Hepatic stellate cell (primary cell): ENCODE data around the gene KCNH6.

ENCODE experiments used
- DNase-seq: peaks from one replicate; pipeline ENCODE4 v3.0.0; 2011; ENCODE audit warnings: low spot score

KCNH6 gene

GRCh38 chr17:63511331-63511730 lies 11.8 kb upstream of the KCNH6 start:
- no peak for DNase-seq

DNA sequence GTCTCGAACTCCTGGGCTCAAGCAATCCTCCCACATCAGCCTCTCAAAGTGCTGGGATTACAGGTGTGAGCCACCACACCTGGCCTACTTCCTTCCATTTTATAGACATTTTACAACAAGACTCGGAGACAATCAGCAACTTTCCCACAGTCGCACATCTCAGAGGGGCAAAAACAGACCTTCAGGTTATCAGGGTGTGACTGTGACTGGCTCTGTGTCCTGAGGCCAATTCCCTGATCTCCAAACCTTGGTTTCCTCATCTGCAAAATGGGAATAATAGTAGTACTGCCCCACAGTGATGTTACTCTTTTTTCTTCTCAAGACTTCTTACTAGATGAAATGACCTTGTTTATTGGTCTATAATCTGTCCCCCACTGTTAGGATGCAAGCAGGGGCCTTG lies 10.8 kb upstream of the KCNH6 start:
- no peak for DNase-seq

- DNase-seq, result no peak
Measured at GRCh38 chr17:63512896-63513644, 10.1 kb upstream of the KCNH6 start.

DNA sequence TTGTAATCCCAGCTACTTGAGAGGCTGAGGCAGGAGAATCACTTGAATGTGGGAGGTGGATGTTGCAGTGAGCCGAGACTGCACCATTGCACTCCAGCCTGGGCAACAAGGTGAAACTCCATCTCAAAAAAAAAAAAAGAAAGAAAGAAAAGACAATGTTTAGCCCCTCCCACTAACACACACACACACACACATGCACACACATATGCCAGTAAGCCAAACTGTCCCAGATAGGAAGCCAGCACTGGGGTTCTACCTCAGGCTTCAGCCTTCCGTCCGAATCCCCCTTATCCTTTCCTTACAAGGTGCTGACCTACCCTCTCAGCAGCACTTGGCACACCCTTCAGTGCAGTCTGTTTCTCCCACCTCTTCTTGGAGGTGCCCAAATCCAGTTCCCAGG lies 8.7 kb upstream of the KCNH6 start:
- no peak for DNase-seq

DNA sequence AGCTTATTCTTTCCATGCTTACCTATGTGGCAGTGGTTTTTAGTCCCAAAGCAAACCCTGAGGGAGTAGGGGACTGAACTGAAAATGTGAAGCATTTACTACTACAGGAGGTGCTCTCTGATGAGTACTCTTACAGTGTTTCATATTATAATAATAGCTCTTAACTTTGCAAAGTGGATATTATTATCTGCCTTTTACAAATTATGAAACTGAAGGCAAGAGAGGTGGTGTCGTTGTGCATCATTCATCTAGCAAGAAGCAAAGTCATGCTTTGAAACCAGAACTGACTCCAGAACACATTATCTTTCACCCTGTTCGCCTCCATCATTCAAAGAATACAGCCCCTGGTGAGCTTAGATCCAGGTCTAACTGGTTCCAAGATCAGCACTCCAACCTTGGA lies 8.2 kb upstream of the KCNH6 start:
- no peak for DNase-seq

DNA sequence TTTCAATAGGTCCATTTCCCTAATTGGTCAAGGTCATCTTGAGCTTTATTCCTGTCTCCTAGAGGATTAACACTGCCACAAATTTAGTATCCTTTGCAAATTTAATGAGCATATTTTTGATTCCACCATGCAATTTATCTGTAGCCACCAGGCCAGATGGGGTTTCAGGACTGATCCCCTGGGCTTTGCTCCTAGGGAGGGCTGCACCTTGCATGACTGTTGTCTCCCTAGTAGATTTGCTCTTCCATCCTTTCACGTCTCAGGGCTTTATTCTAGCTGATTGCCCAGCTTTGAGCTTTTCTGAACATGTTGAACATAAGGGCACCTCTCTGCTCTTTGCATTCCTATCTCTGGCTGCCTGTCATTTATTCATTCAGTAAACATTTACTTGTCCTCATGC lies 7.7 kb upstream of the KCNH6 start:
- no peak for DNase-seq

DNA sequence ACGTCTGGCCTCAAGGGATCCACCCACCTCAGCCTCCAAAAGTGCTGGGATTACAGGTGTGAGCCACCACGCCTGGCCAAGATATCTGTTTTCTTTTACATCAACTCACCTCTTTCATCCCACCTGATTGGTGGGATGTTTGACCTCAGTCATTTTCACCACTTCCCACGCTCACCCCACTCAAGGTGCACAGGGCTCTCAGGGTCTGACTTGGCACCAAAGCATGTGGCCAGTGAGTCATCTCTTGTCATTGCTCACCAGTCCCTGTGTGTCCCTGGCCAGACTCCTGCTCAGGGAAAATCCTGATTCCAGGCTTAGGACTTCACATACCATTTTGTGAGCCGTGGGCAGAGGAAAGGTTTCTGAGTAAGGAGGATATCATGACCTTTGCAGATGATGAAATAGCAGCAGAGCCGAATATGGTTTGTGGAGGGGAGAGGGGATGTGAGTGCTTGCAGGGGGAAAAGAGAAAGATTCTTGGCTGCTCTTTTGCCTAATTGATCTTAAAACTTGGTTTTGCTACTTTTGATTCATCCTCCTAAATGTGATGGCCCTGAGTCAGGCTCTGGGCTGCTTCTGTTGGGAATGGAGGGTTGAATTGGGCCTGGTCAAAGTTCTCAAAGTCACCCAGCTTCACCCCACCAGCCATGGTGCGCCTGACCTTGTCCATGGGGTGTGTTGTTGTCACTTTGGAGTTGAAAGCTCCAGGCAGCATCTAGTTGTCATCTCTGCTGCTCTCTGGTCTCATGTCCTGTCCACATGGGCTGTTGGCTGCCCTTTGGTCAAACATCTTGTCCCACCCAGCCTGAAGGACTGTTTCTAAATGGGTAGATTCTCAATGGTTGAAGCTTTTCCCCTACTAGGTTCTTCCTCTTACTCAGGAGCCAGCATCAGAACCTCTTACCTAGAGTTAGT lies 6.0 kb upstream of the KCNH6 start:
- DNase-seq, result peak; percentile 78

DNA sequence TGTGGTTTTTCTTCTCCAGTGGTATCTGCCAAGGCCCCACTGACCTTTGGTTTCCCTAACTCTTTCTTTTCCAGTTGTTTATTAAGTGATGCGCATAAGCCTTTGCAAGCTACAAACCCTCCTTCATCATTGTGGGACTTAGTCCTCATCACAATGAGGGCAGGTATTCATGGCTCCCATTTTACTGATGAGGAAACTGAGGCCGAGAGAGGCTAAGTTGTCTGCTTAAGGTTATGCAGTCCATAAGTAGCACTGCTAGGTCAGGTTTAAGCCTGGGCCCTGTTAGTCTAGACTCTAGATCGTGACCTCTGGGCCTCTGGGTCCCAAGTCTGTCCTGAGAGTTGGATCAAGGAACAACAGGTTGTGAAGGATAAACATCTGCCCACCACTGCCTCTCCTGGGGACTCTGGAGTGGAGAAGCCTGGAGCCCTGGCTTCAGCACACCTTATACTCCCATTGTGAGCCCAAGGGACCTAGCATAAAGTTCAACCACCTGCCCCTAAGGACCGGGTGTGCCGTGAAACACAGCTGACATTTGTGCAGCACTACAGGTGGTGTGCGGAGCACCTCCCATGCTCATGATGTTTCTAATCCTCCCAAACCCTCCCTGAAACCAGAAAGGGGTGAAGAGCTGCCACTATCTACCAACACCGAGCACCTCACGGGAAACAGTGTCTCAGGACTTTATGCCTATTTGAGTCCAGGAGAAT lies 5.2 kb upstream of the KCNH6 start:
- DNase-seq, result no peak

DNA sequence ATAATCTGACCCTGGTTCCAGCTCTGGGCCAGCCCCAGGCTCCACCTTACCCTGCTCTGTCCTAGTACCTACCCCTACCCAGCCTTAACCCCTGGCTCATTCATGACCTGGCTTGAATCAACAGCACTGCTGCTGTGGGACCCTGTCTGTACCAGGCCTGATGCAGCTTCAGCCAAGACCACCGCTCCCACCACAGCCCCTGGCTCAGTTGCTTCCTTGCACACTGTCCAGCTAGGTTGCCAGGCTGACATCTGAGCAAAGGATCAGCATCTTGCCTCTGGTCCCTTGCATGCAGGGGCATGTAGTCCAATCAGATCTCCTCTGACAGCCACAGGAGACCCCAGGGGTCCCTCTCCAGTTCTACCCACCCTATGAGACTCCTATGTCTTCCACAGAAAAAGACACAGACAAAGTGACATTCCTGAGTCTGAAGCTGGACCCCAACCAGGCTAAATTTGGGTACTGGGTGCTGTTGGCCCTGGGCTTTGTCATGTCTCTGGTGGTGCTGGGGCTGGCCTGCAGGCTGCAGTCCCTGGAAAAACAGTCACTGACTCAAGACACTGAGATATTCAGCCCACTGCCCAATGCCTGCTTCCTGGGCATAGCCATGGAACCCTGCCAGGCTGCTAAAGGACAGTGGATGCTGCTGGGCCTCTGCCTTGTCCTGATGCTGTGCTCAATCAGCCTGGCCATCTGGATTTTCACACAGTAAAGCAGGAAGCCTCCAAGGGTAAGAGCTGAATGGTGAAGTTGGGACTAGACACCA lies 3.9 kb upstream of the KCNH6 start:
- DNase-seq, result no peak

DNA sequence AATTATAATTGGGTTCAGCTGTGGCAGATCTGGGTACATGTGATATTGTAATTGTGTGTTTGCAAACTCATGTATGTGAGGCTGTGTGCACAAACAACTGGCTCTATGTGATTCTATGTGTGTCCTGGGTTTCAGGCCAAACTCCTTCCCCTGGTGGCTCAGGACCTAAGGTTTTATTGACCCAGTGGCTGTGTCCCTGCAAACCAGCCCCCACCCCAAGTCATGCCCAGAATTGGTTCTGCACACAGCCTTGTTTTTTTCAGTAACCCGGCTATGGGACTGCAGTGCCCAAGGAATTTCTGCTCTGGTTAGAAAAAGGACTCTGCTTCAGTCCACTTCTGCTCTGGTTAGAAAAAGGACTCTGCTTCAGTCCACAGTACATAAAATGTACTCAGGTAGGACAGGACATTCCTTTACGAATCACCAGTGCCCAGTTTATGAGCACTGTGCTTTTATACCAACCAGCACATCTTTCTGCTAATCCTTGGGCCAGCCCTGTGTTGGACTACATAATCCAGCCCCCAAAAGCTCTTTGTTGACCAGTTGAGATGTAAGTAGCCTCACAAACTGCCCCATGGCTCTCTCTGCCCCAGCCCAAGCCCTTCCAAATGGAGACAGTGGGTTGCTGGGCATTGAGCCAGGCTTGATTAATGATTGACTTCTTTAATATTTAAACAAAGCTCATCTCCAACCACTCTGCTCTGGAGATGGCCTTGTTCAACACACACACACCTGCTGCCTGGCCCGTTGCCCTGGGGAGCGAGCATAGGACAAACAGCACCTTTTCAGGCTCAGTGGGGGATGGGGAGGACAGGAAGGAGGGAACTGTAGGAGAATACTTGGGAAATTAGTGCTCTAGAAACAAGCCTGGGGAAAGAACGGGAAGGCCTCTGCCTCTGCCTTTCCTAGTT lies 2.9 kb upstream of the KCNH6 start:
- DNase-seq, result no peak

DNA sequence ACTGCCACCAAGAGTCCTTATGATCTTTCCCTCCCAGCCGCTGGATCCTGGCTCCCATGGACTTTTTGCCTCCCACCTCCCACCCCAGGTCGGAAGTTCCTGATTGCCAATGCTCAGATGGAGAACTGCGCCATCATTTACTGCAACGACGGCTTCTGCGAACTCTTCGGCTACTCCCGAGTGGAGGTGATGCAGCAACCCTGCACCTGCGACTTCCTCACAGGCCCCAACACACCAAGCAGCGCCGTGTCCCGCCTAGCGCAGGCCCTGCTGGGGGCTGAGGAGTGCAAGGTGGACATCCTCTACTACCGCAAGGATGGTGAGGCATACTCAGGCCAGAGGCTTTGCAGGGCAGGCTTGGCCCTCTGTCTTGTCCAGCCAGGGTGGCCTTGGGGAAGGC lies 893 bp downstream of the KCNH6 start:
- DNase-seq, result no peak

GRCh38 chr17:63525190-63525946 lies 2.2 kb downstream of the KCNH6 start:
- no peak for DNase-seq

DNA sequence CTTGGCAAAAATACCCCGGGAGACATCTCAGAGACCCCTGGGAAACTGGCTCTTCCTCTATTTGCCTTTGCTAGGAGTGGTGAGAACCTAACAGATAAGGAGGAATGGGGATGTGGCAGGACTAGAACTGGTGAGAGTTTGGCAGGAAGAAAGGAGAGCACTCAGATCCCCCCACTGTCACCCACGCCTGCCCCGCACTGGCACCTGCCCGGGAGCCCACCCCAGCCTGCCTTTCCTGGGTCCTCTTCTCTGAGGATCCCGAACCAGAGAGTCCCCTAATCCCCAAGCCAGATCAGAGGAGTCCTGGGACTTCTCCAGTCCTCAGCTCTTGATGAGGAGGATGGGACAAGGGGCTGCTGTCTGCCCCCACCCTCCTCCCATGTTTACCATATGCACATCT lies 3.7 kb downstream of the KCNH6 start:
- no peak for DNase-seq

DNA sequence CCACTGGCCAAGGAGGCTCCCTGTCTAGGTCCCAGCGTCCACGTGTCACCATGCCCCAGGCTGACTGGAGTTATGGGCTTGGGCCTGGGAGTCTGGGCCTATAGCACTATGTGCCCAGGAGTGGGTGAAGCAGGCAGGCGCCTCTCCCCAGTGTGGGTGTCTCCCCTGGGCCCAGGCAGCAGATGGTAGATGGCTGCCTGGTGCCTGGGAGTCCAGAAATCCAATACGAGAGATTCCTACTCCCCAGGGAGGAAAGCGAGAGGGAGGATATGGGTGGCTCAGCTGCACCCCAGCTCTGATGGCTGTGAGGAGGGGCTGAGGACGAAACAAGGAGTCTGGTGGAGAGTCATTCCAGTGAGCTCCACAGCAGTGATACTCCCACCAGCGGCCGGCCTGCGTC lies 5.0 kb downstream of the KCNH6 start:
- DNase-seq, result no peak

DNA sequence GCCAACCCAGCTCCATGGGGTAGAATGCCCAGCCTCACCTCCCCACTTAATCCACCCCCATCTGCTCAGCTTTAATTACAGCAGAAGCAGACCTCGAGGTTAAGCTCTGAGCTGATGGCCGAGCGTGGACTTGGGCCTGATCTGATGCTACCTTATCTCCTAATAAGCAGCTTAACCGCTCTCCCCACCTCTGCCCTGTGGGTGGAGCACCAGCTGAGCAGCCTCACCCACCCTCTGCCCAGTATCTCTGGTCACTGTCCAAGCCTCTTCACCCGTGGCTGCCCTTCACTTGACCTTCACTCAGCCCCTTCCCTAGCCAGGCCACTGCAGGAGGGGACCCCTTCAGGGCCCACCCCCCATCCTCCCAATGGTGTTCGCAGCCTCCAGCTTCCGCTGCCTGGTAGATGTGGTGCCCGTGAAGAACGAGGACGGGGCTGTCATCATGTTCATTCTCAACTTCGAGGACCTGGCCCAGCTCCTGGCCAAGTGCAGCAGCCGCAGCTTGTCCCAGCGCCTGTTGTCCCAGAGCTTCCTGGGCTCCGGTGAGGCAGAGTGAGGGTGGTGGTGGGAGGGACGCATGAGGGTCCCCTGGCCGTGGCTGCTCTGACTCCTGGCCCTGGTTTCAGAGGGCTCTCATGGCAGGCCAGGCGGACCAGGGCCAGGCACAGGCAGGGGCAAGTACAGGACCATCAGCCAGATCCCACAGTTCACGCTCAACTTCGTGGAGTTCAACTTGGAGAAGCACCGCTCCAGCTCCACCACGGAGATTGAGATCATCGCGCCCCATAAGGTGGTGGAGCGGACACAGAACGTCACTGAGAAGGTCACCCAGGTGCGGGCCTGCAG lies 6.8 kb downstream of the KCNH6 start:
- no peak for DNase-seq

- DNase-seq, result no peak
Measured at GRCh38 chr17:63530557-63531021, 7.4 kb downstream of the KCNH6 start.

DNA sequence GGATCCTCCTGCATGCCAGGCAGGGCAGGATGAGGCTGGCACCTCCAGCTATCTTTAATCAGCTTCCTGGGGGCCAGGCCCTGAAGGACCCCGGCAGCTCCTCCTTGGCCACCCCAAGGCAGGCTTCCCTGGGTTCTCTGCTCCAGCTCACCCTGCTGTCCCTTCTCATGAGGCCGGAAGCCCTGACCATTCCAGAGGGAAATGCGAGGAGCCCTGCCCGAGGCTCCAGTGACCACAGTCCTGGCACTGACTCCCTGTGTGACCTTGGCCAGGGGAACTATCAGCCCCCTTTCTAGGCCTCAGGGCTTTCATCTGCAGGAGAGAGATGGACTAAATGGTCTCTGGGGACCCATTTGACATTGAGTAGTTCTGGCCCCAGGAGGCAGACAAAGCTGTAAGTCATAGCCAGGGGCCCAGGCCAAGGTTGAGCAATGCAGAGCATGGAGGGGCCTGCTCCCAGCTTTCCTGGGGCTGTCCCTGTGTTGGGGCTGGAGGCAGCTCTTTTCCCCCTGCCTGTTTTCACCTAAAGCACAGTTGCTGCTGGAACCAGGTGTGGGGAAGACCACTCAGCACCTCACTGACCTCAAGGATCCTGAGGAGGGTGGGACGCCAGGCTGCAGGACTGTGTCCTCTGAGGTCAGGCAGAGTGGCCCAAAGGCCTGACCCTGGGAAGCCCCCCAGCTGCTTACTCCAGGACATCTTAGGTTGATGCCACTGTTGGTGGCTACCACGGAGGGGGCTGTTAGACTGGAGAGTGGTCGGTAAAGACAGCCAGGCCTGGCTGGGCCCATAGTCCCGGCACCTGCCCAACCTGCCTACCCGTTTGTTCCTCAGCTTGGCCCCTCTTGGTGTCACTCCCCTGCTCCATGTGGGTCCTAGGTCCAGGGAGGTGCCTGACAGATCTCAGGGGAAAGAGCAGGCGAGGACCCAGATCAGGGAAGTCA lies 8.1 kb downstream of the KCNH6 start:
- DNase-seq, result no peak
